Activated naive CD8-positive, alpha-beta T cell treated with anti-CD3 and anti-CD28 coated beads for 36 hours (primary cell): ENCODE data around the gene PRAMEF9. TPM values are rescaled to one million over a fixed set of nuclear protein-coding genes. Genes with fewer than 3 reads are reported as not detected.
"Not testable (repeated sequence)": the region's sequence is repeated elsewhere in the genome, so short reads cannot be mapped to it uniquely, and the experiment has no call there.

Source experiments
- DNase-seq: peaks from one replicate; pipeline ENCODE4 v3.0.0; 2021
- H3K27ac Mint-ChIP-seq: one replicate; pipeline ENCODE4 v1.8.0; 2022; ENCODE audit warnings: mild to moderate bottlenecking, moderate library complexity, mixed read lengths
- H3K27me3 Mint-ChIP-seq: one replicate; pipeline ENCODE4 v1.8.0; 2022; ENCODE audit warnings: mild to moderate bottlenecking, mixed read lengths
- H3K36me3 Mint-ChIP-seq: one replicate; pipeline ENCODE4 v1.8.0; 2021; ENCODE audit warnings: mild to moderate bottlenecking, mixed read lengths
- H3K4me1 Mint-ChIP-seq: one replicate; pipeline ENCODE4 v1.8.0; 2021; ENCODE audit warnings: mixed read lengths
- H3K4me3 Mint-ChIP-seq: one replicate; pipeline ENCODE4 v1.8.0; 2022; ENCODE audit warnings: mild to moderate bottlenecking, moderate library complexity, mixed read lengths
- H3K9me3 Mint-ChIP-seq: one replicate; pipeline ENCODE4 v1.8.0; 2022; ENCODE audit warnings: mixed read lengths
- total RNA-seq, 2 experiments: library from RNA; stranded (reverse); gene quantifications; one replicate each; pipeline ENCODE4 v1.2.3, GENCODE V29; 2021

The PRAMEF9 gene
- total RNA-seq = not detected

DNA sequence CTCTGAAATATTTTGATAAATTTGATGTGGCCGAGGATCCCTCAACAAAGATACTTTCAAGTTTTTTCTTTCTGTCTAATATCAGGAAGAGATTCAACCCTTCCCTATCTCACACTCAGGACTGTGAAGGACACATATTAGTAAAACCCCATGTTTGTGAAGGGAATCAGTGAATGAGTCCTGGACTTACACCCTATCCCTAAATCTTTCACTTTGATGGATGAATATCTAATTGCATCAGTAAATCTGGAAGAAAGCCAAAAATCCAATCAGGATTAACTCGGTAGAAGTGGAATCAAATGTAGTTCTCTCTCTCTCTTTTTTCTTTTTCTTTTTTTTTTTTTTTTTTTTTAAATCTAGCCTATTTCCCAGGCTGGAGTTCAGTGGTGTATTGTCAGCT is at the start of gene PRAMEF9:
Gene PRAMEF9, plus strand, starts transcription at position 301 of the 400 bp plus-strand sequence. CDS start 3,433 bp downstream, outside the sequence.
- not testable (repeated sequence) for H3K4me3 Mint-ChIP-seq, DNase-seq, H3K36me3 Mint-ChIP-seq, H3K9me3 Mint-ChIP-seq, H3K4me1 Mint-ChIP-seq, H3K27ac Mint-ChIP-seq, H3K27me3 Mint-ChIP-seq

DNA sequence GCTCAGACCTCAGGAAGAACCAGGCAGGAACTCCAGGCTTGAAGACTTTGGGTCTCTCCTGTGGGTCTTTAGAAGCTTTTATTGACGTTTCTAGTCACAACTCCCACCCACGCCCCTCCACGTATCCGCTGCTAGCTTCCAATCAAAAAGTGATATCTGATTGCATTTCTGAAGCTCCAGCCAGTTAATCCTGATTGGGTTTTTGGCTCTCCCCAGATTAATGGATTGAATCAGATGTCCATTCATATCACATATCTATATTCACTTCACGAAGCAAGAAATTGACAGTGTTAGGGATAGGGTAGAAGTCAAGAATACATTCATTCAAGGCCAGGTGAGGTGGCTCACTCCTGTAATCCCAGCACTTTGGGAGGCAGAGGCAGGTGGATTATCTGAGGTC is 15.7 kb upstream of the PRAMEF9 start, which contains the start of gene PRAMEF26:
Gene PRAMEF26, minus strand, starts transcription at position 101 of the 400 bp plus-strand sequence. CDS start 2,914 bp downstream, outside the sequence.
- H3K9me3 Mint-ChIP-seq, H3K4me3 Mint-ChIP-seq, H3K4me1 Mint-ChIP-seq, DNase-seq, H3K27ac Mint-ChIP-seq, H3K27me3 Mint-ChIP-seq, H3K36me3 Mint-ChIP-seq: not testable (repeated sequence)

- H3K36me3 Mint-ChIP-seq, H3K4me3 Mint-ChIP-seq, H3K27me3 Mint-ChIP-seq, H3K9me3 Mint-ChIP-seq, DNase-seq, H3K4me1 Mint-ChIP-seq, H3K27ac Mint-ChIP-seq: not testable (repeated sequence)
Measured at GRCh38 chr1:13165531-13165930, 6.1 kb upstream of the PRAMEF9 start, which contains the start of gene HNRNPCL4. TSS of gene HNRNPCL4 (minus strand) at chr1:13165631. CDS start at chr1:13165467, 164 bp downstream.

- H3K4me1 Mint-ChIP-seq, H3K27ac Mint-ChIP-seq, H3K9me3 Mint-ChIP-seq, H3K4me3 Mint-ChIP-seq, H3K27me3 Mint-ChIP-seq, DNase-seq, H3K36me3 Mint-ChIP-seq: not testable (repeated sequence)
Measured at GRCh38 chr1:13201309-13201708, 29.7 kb downstream of the PRAMEF9 start, which contains the start of gene PRAMEF13. TSS of gene PRAMEF13 (minus strand) at chr1:13201409. CDS start at chr1:13199589, 1,820 bp downstream.

- DNase-seq, H3K4me3 Mint-ChIP-seq, H3K4me1 Mint-ChIP-seq, H3K27me3 Mint-ChIP-seq, H3K27ac Mint-ChIP-seq, H3K36me3 Mint-ChIP-seq, H3K9me3 Mint-ChIP-seq: not testable (repeated sequence)
Measured at GRCh38 chr1:13208712-13209111, 37.1 kb downstream of the PRAMEF9 start.

DNA sequence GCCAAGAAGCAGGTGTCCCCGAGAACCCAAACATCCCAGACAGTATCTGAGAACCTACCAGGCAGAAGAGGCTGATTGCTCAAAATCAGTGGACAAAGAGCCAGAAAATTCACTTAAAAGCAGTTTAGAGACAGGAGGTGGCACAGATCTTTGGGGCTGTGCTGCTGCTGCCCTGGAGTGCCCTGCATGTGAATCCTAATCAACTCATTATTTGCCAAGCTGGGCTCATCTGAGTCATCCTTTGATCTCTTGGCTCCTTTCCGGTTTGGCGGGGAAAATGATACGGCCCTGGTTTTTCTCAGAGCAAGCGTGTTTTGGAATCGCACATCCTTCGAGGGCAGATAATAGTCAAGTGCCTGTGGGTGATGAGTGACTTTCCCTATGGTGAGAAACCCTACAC is 45.0 kb downstream of the PRAMEF9 start:
- not testable (repeated sequence) for H3K27ac Mint-ChIP-seq, H3K36me3 Mint-ChIP-seq, H3K9me3 Mint-ChIP-seq, DNase-seq, H3K27me3 Mint-ChIP-seq, H3K4me1 Mint-ChIP-seq, H3K4me3 Mint-ChIP-seq

- not testable (repeated sequence) for H3K9me3 Mint-ChIP-seq
Measured at GRCh38 chr1:13219203-13219602, 47.6 kb downstream of the PRAMEF9 start.

GRCh38 chr1:13222788-13223187 is 51.1 kb downstream of the PRAMEF9 start:
- not testable (repeated sequence) for H3K27ac Mint-ChIP-seq, H3K4me1 Mint-ChIP-seq, H3K9me3 Mint-ChIP-seq, H3K4me3 Mint-ChIP-seq, H3K36me3 Mint-ChIP-seq, H3K27me3 Mint-ChIP-seq, DNase-seq

More at GRCh38 chr1:13219203-13219602, 47.6 kb downstream of the PRAMEF9 start:
- H3K27me3 Mint-ChIP-seq, H3K4me3 Mint-ChIP-seq, DNase-seq, H3K4me1 Mint-ChIP-seq, H3K27ac Mint-ChIP-seq, H3K36me3 Mint-ChIP-seq: not testable (repeated sequence)

GRCh38 chr1:13224480-13225060 is 52.9 kb downstream of the PRAMEF9 start:
- Mint-ChIP-seq H3K27ac (no peak overlapping the region), H3K4me3 (no peak overlapping the region), H3K9me3 (no peaks in the 10 kb centered on the region), H3K36me3 (no peaks in the 10 kb centered on the region), H3K4me1 (no peaks in the 10 kb centered on the region), H3K27me3 (peaks cover 4% of the 10 kb centered on the region)
- DNase-seq = no peak

DNA sequence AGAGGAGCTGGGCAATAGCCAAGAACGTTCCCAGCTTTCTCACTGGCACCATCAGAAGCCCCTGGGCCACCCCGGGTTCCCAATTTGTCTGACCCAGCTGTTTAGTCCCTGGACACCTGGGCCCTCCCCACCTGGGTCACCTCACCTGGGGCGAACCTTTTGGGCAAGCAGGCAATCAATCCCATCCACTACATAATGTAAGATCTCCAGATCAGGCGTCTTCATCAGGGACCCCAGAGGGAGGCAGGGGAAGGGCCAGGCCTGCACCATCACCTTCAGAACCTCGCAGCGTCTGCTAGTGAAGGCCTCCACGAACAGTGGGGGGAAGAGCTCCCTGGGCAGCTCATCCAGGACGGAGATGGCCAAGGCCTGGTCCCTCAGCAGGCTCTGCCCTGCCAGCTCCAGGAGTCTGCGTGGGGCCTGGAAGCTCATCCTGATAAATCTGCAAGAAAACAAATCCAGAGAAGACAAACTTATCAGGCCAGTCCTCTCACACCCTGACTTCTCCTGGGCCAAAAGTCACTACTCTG is 54.1 kb downstream of the PRAMEF9 start, which contains the start of gene PRAMEF18:
Gene PRAMEF18, minus strand, starts transcription at position 480 of the 530 bp plus-strand sequence. Its CDS starts 48 bp downstream, at position 432.
- not testable (repeated sequence) for H3K27ac Mint-ChIP-seq, H3K9me3 Mint-ChIP-seq, DNase-seq, H3K4me3 Mint-ChIP-seq, H3K4me1 Mint-ChIP-seq, H3K27me3 Mint-ChIP-seq, H3K36me3 Mint-ChIP-seq

DNA sequence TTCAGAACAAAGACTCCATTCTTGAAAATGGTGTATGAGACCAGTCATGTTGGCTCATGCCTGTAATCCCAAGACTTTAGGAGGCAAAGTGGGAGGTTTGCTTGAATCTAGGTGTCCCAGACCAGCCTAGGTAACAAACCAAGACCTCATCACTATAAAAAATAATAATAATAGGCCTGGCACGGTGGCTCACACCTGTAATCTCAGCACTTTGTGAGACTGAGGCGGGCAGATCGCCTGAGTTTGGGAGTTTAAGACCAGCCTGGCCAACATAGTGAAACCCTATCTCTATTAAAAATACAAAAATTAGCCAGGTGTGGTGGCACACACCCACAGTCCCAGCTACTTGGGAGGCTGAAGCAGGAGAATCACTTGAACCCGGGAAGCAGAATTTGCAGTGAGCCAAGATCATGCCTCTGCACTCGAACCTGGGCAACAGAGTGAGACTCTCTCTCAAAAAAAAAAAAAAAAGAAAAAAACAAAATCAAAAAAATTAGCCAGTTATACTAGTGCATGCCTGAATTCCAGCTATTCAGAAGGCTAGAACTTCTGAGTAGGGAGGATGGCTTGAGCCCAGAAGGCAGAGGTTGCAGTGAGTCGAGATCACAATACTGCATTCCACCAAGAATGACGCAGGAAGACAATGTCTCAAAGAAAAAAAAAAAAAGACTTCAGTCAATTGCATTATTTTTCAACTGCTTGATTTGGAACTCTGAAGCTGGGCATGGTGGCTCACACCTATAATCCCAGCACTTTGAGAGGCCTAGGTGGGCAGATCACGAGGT is 55.8 kb downstream of the PRAMEF9 start:
- not testable (repeated sequence) for H3K9me3 Mint-ChIP-seq, H3K27ac Mint-ChIP-seq, DNase-seq, H3K27me3 Mint-ChIP-seq, H3K4me1 Mint-ChIP-seq, H3K4me3 Mint-ChIP-seq, H3K36me3 Mint-ChIP-seq

- no peak overlapping the region for H3K27ac Mint-ChIP-seq
- H3K36me3 Mint-ChIP-seq = no peaks in the 10 kb centered on the region
- H3K4me3 Mint-ChIP-seq = no peak overlapping the region
- peak; percentile 21 for DNase-seq
- no peaks in the 10 kb centered on the region for H3K9me3 Mint-ChIP-seq
- H3K27me3 Mint-ChIP-seq = peaks cover 10% of the 10 kb centered on the region
- H3K4me1 Mint-ChIP-seq = no peaks in the 10 kb centered on the region
Measured at GRCh38 chr1:13228343-13228781, 56.7 kb downstream of the PRAMEF9 start.

Other genes starting within 250 kb of the PRAMEF9 start
- not detected for gene PRAMEF6, start 224.3 kb upstream of the PRAMEF9 start, total RNA-seq
- gene PRAMEF27, start 115.3 kb upstream of the PRAMEF9 start, total RNA-seq = not detected
- gene HNRNPCL3, start 111.1 kb upstream of the PRAMEF9 start, total RNA-seq = not detected
- not detected for gene PRAMEF25, start 101.1 kb upstream of the PRAMEF9 start, total RNA-seq
- not detected for gene HNRNPCL2, start 55.0 kb upstream of the PRAMEF9 start, total RNA-seq
- gene PRAMEF26, start 15.8 kb upstream of the PRAMEF9 start, total RNA-seq = not detected
- gene HNRNPCL4, start 6.2 kb upstream of the PRAMEF9 start, total RNA-seq = not detected
- gene PRAMEF13, start 29.6 kb downstream of the PRAMEF9 start, total RNA-seq = not detected
- not detected for gene PRAMEF18, start 54.3 kb downstream of the PRAMEF9 start, total RNA-seq
- gene PRAMEF5, start 82.3 kb downstream of the PRAMEF9 start, total RNA-seq = not detected
- not detected for gene PRAMEF8, start 113.3 kb downstream of the PRAMEF9 start, total RNA-seq
- not detected for gene PRAMEF33, start 131.7 kb downstream of the PRAMEF9 start, total RNA-seq
- gene PRAMEF15, start 143.7 kb downstream of the PRAMEF9 start, total RNA-seq = not detected
- not detected for gene PRAMEF14, start 175.3 kb downstream of the PRAMEF9 start, total RNA-seq
- not detected for gene PRAMEF19, start 200.1 kb downstream of the PRAMEF9 start, total RNA-seq
- not detected for gene PRAMEF17, start 217.8 kb downstream of the PRAMEF9 start, total RNA-seq
- gene PRAMEF20, start 238.6 kb downstream of the PRAMEF9 start, total RNA-seq = not detected